Fibroblast of lung (primary cell): ENCODE measurements around the gene LDLRAD3. TPM values are rescaled to one million over a fixed set of nuclear protein-coding genes. Genes with fewer than 3 reads are reported as not detected.

Experiments used
- DNase-seq, 2 donors: peaks; one replicate each; pipeline versions ENCODE4 v3.0.0 to v3.0.0-alpha.2; 2010; ENCODE audit warnings: low read depth in 2 of 2
- H2AFZ ChIP-seq: 2 replicates; pipeline ENCODE4 v1.5.1; 2012; ENCODE audit warnings: low read length, control low read depth, inconsistent platforms
- H3K27ac ChIP-seq: 2 replicates; pipeline ENCODE4 v1.5.1; 2011; ENCODE audit warnings: low read length, control low read depth; ENCODE audit not compliant: insufficient read depth
- H3K27me3 ChIP-seq: 2 replicates; pipeline ENCODE4 v1.5.1; 2011; ENCODE audit warnings: mild to moderate bottlenecking, low read length; ENCODE audit not compliant: control insufficient read depth, insufficient read depth
- H3K36me3 ChIP-seq: 2 replicates; pipeline ENCODE4 v1.5.1; 2011; ENCODE audit warnings: low read length; ENCODE audit not compliant: control insufficient read depth, insufficient read depth
- H3K4me1 ChIP-seq: 2 replicates; pipeline ENCODE4 v1.5.1; 2011; ENCODE audit warnings: low read length; ENCODE audit not compliant: control insufficient read depth, insufficient read depth; ENCODE audit errors: extremely low read depth
- H3K4me2 ChIP-seq: 2 replicates; pipeline ENCODE4 v1.5.1; 2011; ENCODE audit warnings: low read length, control low read depth; ENCODE audit not compliant: insufficient read depth; ENCODE audit errors: extremely low read depth
- H3K4me3 ChIP-seq, 4 experiments: fragments of 200-600 bp in 1 of 4; sonication (generic) in 1 of 4; replicated peaks in 1 of 4; 2 replicates each; pipeline ENCODE4 v1.5.1; 2011 to 2016; ENCODE audit warnings: low read length in 4 of 4, low read depth in 3 of 4, mild to moderate bottlenecking in 3 of 4, control low read depth in 2 of 4, inconsistent platforms in 1 of 4, mixed read lengths in 1 of 4; ENCODE audit not compliant: insufficient read depth in 1 of 4; ENCODE audit errors: control extremely low read depth in 1 of 4
- H3K79me2 ChIP-seq: 2 replicates; pipeline ENCODE4 v1.5.1; 2012; ENCODE audit warnings: mild to moderate bottlenecking, low read length, inconsistent platforms; ENCODE audit not compliant: control insufficient read depth, insufficient read depth
- H3K9ac ChIP-seq: 2 replicates; pipeline ENCODE4 v1.5.1; 2011; ENCODE audit warnings: mild to moderate bottlenecking, low read length, control low read depth; ENCODE audit not compliant: insufficient read depth
- H3K9me3 ChIP-seq: 2 replicates; pipeline ENCODE4 v1.5.1; 2012; ENCODE audit warnings: low read depth, low read length; ENCODE audit not compliant: control insufficient read depth, insufficient read depth
- H4K20me1 ChIP-seq: 2 replicates; pipeline ENCODE4 v1.5.1; 2011; ENCODE audit warnings: low read length; ENCODE audit not compliant: control insufficient read depth, insufficient read depth; ENCODE audit errors: extremely low read depth
- EZH2 ChIP-seq: IDR thresholded peaks from 2 replicates; pipeline ENCODE4 v1.5.1; 2012; ENCODE audit warnings: low read length, control low read depth, mild to moderate bottlenecking; ENCODE audit errors: missing control alignments
- polyA plus RNA-seq, 2 donors: library from polyadenylated mRNA; depleted of rRNA in 1 of 2; stranded (reverse) in 1 of 2; unstranded in 1 of 2; fragments of >200 nt; gene quantifications; 2 replicates each; pipeline ENCODE4 v1.2.1, GENCODE V29; 2011 to 2012; ENCODE audit warnings: missing spikeins in 1 of 2
- total RNA-seq: library from RNA; depleted of rRNA; stranded (reverse); fragments of >200 nt; gene quantifications from 2 replicates; pipeline ENCODE4 v1.2.1, GENCODE V29; 2014
- TF ChIP-seq, protein P1 (sequence below), 2 donors: IDR thresholded peaks in 1 of 2; conservative IDR thresholded peaks in 1 of 2; 1 replicate in 1 of 2; 2 replicates in 1 of 2; pipeline ENCODE4 v1.5.1; 2011 to 2012; ENCODE audit warnings: low read length in 2 of 2, control low read depth in 1 of 2, inconsistent platforms in 1 of 2, low read depth in 1 of 2, mild to moderate bottlenecking in 1 of 2

Gene LDLRAD3
- total and polyA plus RNA-seq, 2 donors (not counting 1 experiment from before 2014, with no cell fraction given), result 3.8 to 7.8 TPM

DNA sequence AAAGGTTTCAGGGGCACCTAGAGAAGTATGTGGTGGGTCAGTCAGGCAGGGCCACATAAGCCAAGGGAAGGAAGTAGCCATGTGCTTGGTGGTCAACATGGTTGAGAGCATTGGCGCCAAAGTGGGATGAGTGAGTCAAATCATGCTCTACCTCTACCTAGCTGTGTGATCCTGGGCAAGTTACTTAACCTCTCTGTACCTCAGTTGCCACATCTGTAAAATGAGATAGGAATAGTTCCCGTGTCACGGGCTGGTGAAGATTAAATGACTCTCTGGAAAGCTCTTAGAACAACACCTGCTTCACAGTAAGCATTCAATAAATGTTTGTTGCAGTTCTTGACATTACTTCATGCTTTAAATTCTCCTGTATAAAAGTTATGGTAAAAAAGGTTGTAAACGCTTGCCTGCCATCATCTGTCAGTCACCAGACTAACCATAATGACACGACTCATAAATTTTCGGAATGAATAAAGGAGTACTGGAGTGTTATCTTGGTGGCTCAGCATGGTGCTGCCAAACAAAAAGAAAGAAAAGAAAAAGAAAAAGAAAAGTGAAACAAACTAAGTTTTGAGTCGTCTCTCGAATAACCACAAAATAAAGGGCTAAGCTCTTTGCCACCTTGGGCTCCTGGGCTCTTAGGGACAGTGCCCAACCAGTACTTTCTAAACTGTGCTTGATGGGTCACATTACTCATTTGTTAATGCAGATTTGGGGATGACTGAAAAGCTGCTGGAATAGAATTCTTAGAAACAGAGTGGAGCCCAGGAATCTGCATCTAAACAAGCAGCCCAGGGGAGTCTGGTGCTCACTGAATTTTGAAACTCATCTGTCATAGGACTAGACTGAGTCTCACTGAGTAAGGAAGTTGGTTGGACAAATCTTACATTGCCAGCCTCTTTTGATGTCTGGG is 107.6 kb downstream of the LDLRAD3 start:
- H4K20me1 ChIP-seq, result no peaks in the 10 kb centered on the region
- H3K79me2 ChIP-seq, result no peaks in the 10 kb centered on the region
- DNase-seq, result no peak
- H3K4me1 ChIP-seq, result no peaks in the 10 kb centered on the region
- H2AFZ ChIP-seq, result no peak overlapping the region
- no peak overlapping the region for H3K9ac ChIP-seq
- H3K27me3 ChIP-seq, result no peaks in the 10 kb centered on the region
- no peaks in the 10 kb centered on the region for H3K36me3 ChIP-seq
- no peak overlapping the region for H3K4me2 ChIP-seq
- no peak overlapping the region for H3K27ac ChIP-seq
- TF ChIP-seq EZH2, result no peak
- TF ChIP-seq, protein P1, sequence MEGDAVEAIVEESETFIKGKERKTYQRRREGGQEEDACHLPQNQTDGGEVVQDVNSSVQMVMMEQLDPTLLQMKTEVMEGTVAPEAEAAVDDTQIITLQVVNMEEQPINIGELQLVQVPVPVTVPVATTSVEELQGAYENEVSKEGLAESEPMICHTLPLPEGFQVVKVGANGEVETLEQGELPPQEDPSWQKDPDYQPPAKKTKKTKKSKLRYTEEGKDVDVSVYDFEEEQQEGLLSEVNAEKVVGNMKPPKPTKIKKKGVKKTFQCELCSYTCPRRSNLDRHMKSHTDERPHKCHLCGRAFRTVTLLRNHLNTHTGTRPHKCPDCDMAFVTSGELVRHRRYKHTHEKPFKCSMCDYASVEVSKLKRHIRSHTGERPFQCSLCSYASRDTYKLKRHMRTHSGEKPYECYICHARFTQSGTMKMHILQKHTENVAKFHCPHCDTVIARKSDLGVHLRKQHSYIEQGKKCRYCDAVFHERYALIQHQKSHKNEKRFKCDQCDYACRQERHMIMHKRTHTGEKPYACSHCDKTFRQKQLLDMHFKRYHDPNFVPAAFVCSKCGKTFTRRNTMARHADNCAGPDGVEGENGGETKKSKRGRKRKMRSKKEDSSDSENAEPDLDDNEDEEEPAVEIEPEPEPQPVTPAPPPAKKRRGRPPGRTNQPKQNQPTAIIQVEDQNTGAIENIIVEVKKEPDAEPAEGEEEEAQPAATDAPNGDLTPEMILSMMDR (conservative IDR thresholded peaks at IDR 0.05 in 1 of 2, IDR thresholded peaks at IDR 0.05 in 1 of 2; ENCODE audit: low read depth in 1 of 2, low read length in 2 of 2), result no peak
- no peak overlapping the region for H3K4me3 ChIP-seq
- H3K9me3 ChIP-seq, result no peaks in the 10 kb centered on the region

GRCh38 chr11:36053281-36053680 is 109.4 kb downstream of the LDLRAD3 start:
- no peak overlapping the region for H3K9ac ChIP-seq
- no peak overlapping the region for H3K27ac ChIP-seq
- H4K20me1 ChIP-seq, result no peaks in the 10 kb centered on the region
- no peak overlapping the region for H3K4me3 ChIP-seq
- no peak for TF ChIP-seq EZH2
- TF ChIP-seq, protein P1 (conservative IDR thresholded peaks at IDR 0.05 in 1 of 2, IDR thresholded peaks at IDR 0.05 in 1 of 2; ENCODE audit: low read depth in 1 of 2, low read length in 2 of 2), result no peak
- H2AFZ ChIP-seq, result no peak overlapping the region
- H3K27me3 ChIP-seq, result no peaks in the 10 kb centered on the region
- no peaks in the 10 kb centered on the region for H3K9me3 ChIP-seq
- no peak for DNase-seq
- no peaks in the 10 kb centered on the region for H3K79me2 ChIP-seq
- no peaks in the 10 kb centered on the region for H3K4me1 ChIP-seq
- H3K36me3 ChIP-seq, result no peaks in the 10 kb centered on the region
- no peak overlapping the region for H3K4me2 ChIP-seq

DNA sequence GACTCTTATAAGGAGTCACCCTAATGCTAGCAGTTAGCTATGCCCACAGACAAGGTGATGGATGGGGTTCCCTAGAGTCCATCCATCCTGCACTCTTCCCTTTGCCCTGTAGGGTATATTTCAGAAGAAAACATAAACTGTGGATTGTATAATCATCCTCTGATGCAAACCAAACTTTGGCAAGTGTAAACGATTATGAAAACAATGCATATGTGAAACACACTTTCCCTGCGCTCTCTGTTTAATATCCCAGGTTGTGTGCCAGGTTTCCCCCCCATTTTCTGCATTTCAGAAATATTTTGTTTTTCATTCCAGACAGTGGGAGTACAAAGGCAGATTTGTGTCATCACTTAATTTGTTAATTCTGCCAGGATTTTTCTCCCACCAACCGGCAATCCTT is 110.0 kb downstream of the LDLRAD3 start:
- Histone ChIP-seq H2AFZ (no peak overlapping the region), H3K4me2 (no peak overlapping the region), H3K4me3 (no peak overlapping the region), H3K27ac (no peak overlapping the region), H4K20me1 (no peaks in the 10 kb centered on the region), H3K79me2 (no peaks in the 10 kb centered on the region), H3K27me3 (no peaks in the 10 kb centered on the region), H3K36me3 (no peaks in the 10 kb centered on the region), H3K4me1 (no peaks in the 10 kb centered on the region), H3K9ac (no peak overlapping the region), H3K9me3 (no peaks in the 10 kb centered on the region)
- DNase-seq, result peak in 1 of 2 donors; percentile 81
- no peak for TF ChIP-seq EZH2
- TF ChIP-seq, protein P1 (conservative IDR thresholded peaks at IDR 0.05 in 1 of 2, IDR thresholded peaks at IDR 0.05 in 1 of 2; ENCODE audit: low read depth in 1 of 2, low read length in 2 of 2), result peak; percentile 5 to 31
